Measurements from ENCODE around the gene CEMIP2. TPM values are rescaled to one million over a fixed set of nuclear protein-coding genes. Genes with fewer than 3 reads are reported as not detected.

CEMIP2 gene
- total and polyA plus RNA-seq, 2 donors (not counting 3 experiments of a cell fraction or from before 2014, with no cell fraction given): 41.6 to 44.3 TPM

DNA sequence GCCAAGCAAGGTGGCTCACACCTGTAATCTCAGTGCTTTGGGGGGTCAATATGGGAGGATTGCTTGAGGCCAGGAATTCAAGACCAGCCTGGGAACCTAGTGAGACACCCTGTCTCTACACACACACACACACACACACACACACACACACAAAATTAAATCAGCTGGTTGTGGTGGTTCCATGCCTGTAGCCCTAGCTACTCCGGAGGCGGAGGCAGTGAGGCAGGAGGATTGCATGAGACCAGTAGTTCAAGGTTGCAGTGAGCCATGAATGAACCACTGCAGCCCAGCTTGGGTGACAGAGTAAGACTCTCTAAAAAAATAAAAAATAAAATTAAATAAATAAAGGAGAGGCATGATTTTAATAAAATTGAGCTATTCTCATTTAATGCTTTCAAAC lies 13.1 kb downstream of the CEMIP2 start:
- ChIA-PET POLR2A (no interaction called here), CTCF (interaction anchor here (0.9 to 1.2 kb wide), 2 partner anchors 10 to 12 kb away, joined by 3 to 4 read pairs; no protein-coding TSS in a partner anchor)
- no peak overlapping the region for H2AFZ ChIP-seq (ENCODE audit: low read depth, low read length)
- no peak overlapping the region for H3K27ac ChIP-seq (ENCODE audit: insufficient read depth, low read depth, low read length)
- H3K9ac ChIP-seq (replicated peaks; ENCODE audit: extremely low read depth, insufficient read depth, low read length): no peak overlapping the region
- H4K20me1 ChIP-seq (replicated peaks; ENCODE audit: control insufficient read depth, extremely low read depth, insufficient read depth, low read length): no peaks in the 10 kb centered on the region
- H3K9me1 ChIP-seq (replicated peaks; ENCODE audit: control insufficient read depth, extremely low read depth, insufficient read depth, low read length): no peaks in the 10 kb centered on the region
- FAIRE-seq: no peak
- H3K4me2 ChIP-seq (ENCODE audit: insufficient read depth, low read length): no peak overlapping the region
- no peak for TF ChIP-seq JUN (IDR thresholded peaks at IDR 0.05; ENCODE audit: borderline replicate concordance, insufficient read depth, insufficient read length, low read depth)
- TF ChIP-seq GATA2 (IDR thresholded peaks at IDR 0.05; ENCODE audit: insufficient read depth, insufficient read length, low read depth, low read length): no peak
- TF ChIP-seq, protein P1, sequence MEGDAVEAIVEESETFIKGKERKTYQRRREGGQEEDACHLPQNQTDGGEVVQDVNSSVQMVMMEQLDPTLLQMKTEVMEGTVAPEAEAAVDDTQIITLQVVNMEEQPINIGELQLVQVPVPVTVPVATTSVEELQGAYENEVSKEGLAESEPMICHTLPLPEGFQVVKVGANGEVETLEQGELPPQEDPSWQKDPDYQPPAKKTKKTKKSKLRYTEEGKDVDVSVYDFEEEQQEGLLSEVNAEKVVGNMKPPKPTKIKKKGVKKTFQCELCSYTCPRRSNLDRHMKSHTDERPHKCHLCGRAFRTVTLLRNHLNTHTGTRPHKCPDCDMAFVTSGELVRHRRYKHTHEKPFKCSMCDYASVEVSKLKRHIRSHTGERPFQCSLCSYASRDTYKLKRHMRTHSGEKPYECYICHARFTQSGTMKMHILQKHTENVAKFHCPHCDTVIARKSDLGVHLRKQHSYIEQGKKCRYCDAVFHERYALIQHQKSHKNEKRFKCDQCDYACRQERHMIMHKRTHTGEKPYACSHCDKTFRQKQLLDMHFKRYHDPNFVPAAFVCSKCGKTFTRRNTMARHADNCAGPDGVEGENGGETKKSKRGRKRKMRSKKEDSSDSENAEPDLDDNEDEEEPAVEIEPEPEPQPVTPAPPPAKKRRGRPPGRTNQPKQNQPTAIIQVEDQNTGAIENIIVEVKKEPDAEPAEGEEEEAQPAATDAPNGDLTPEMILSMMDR (IDR thresholded peaks at IDR 0.05; ENCODE audit: extremely low read depth in 1 of 2, insufficient read depth in 1 of 2, low read depth in 1 of 2, low read length in 2 of 2): no peak
- no peaks in the 10 kb centered on the region for H3K27me3 ChIP-seq (ENCODE audit: control insufficient read depth in 2 of 2, insufficient read depth in 2 of 2, low read length in 2 of 2)
- no peaks in the 10 kb centered on the region for H3K36me3 ChIP-seq (ENCODE audit: control insufficient read depth in 2 of 2, extremely low read depth in 1 of 2, insufficient read depth in 2 of 2, low read length in 2 of 2)
- BruUV-seq (replicated peaks): no TSS peak
- dilution Hi-C loops (cut with MboI; ENCODE audit: extremely low pct_ligation_motif_present, low sequenced_read_pairs) (no loop called here), intact Hi-C loops (cut with micrococcal nuclease) (no loop called here)
- no peaks in the 10 kb centered on the region for H3K9me3 ChIP-seq (replicated peaks; ENCODE audit: control insufficient read depth, insufficient read depth, low read length)
- H3K4me3 ChIP-seq (replicated peaks in 1 of 3; ENCODE audit: insufficient read depth in 1 of 3, low read depth in 1 of 3, low read length in 3 of 3): no peak overlapping the region
- no peak for DNase-seq (ENCODE audit: low read depth, low spot score)
- peaks cover 12% of the 10 kb centered on the region for H3K4me1 ChIP-seq (ENCODE audit: control insufficient read depth, extremely low read depth, insufficient read depth, low read length)
- H3K79me2 ChIP-seq (ENCODE audit: control insufficient read depth, insufficient read depth, low read length): peaks cover 32% of the 10 kb centered on the region

DNA sequence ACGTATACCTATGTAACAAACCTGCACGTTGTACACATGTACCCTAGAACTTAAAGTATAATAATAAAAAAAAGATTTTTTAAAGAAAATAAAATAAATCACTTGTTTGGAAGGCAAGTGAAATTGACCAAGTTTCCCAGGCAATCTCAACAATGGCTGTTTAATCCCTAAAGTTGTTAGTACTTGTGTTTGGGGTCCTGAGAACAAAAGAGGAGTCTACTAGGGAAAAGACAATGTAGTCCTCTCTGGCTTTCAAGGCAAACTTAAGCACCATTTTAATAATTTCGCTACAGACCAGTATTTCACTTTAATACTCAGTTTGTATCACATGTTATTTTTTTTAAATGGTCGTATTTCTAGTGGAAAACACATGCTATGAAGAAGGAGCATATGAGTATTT lies 14.2 kb downstream of the CEMIP2 start:
- H3K9me3 ChIP-seq (replicated peaks; ENCODE audit: control insufficient read depth, insufficient read depth, low read length): no peaks in the 10 kb centered on the region
- no peaks in the 10 kb centered on the region for H4K20me1 ChIP-seq (replicated peaks; ENCODE audit: control insufficient read depth, extremely low read depth, insufficient read depth, low read length)
- H3K27me3 ChIP-seq (ENCODE audit: control insufficient read depth in 2 of 2, insufficient read depth in 2 of 2, low read length in 2 of 2): no peaks in the 10 kb centered on the region
- no peak for FAIRE-seq
- H3K79me2 ChIP-seq (ENCODE audit: control insufficient read depth, insufficient read depth, low read length): peaks cover 32% of the 10 kb centered on the region
- no peak overlapping the region for H3K4me3 ChIP-seq (replicated peaks in 1 of 3; ENCODE audit: insufficient read depth in 1 of 3, low read depth in 1 of 3, low read length in 3 of 3)
- intact Hi-C loops (cut with micrococcal nuclease) (no loop called here), dilution Hi-C loops (cut with MboI; ENCODE audit: extremely low pct_ligation_motif_present, low sequenced_read_pairs) (no loop called here)
- no peak for DNase-seq (ENCODE audit: low read depth, low spot score)
- BruUV-seq (replicated peaks): no TSS peak
- no peak overlapping the region for H3K27ac ChIP-seq (ENCODE audit: insufficient read depth, low read depth, low read length)
- H3K4me2 ChIP-seq (ENCODE audit: insufficient read depth, low read length): no peak overlapping the region
- no peaks in the 10 kb centered on the region for H3K9me1 ChIP-seq (replicated peaks; ENCODE audit: control insufficient read depth, extremely low read depth, insufficient read depth, low read length)
- TF ChIP-seq, protein P2, sequence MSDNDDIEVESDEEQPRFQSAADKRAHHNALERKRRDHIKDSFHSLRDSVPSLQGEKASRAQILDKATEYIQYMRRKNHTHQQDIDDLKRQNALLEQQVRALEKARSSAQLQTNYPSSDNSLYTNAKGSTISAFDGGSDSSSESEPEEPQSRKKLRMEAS (IDR thresholded peaks at IDR 0.05; ENCODE audit: insufficient read depth, insufficient read length): no peak
- no peaks in the 10 kb centered on the region for H3K36me3 ChIP-seq (ENCODE audit: control insufficient read depth in 2 of 2, extremely low read depth in 1 of 2, insufficient read depth in 2 of 2, low read length in 2 of 2)
- H2AFZ ChIP-seq (ENCODE audit: low read depth, low read length): no peak overlapping the region
- ChIA-PET POLR2A (no interaction called here), CTCF (interaction anchor here (1.0 kb wide), 2 partner anchors 38 to 271 kb away, joined by 3 read pairs; no protein-coding TSS in a partner anchor)
- peaks cover 12% of the 10 kb centered on the region for H3K4me1 ChIP-seq (ENCODE audit: control insufficient read depth, extremely low read depth, insufficient read depth, low read length)
- no peak overlapping the region for H3K9ac ChIP-seq (replicated peaks; ENCODE audit: extremely low read depth, insufficient read depth, low read length)
